SKM-1 (cell line): ENCODE measurements around the gene GALNTL6.
"Not testable (repeated sequence)": the region's sequence is repeated elsewhere in the genome, so short reads cannot be mapped to it uniquely, and the experiment has no call there.

Experiments used
- DNase-seq: peaks from one replicate; lab custom pipeline; 2025; ENCODE audit not compliant: unreplicated experiment; lab: John Stamatoyannopoulos, UW

Gene GALNTL6

GRCh38 chr4:173002830-173003561 lies 1189.8 kb downstream of the GALNTL6 start:
- DNase-seq: no peak

- no peak for DNase-seq
Measured at GRCh38 chr4:173005912-173006633, 1192.9 kb downstream of the GALNTL6 start.

GRCh38 chr4:173008436-173008835 lies 1195.2 kb downstream of the GALNTL6 start:
- no peak for DNase-seq

- DNase-seq: no peak
Measured at GRCh38 chr4:173009129-173009823, 1196.1 kb downstream of the GALNTL6 start.

GRCh38 chr4:173012608-173013007 lies 1199.4 kb downstream of the GALNTL6 start:
- no peak for DNase-seq

- DNase-seq: no peak
Measured at GRCh38 chr4:173013232-173013930, 1200.2 kb downstream of the GALNTL6 start.

- no peak for DNase-seq
Measured at GRCh38 chr4:173014113-173014558, 1200.9 kb downstream of the GALNTL6 start.

- DNase-seq: no peak
Measured at GRCh38 chr4:173014836-173015235, 1201.6 kb downstream of the GALNTL6 start.

GRCh38 chr4:173017802-173018201 lies 1204.6 kb downstream of the GALNTL6 start:
- DNase-seq: no peak

- no peak for DNase-seq
Measured at GRCh38 chr4:173018446-173018845, 1205.2 kb downstream of the GALNTL6 start.

GRCh38 chr4:173019664-173020063 lies 1206.5 kb downstream of the GALNTL6 start:
- DNase-seq: no peak

GRCh38 chr4:173021746-173022573 lies 1208.8 kb downstream of the GALNTL6 start:
- DNase-seq: not testable (repeated sequence)

GRCh38 chr4:173024203-173024602 lies 1211.0 kb downstream of the GALNTL6 start:
- no peak for DNase-seq

GRCh38 chr4:173025131-173025530 lies 1211.9 kb downstream of the GALNTL6 start:
- DNase-seq: peak; percentile 48

- DNase-seq: no peak
Measured at GRCh38 chr4:173037242-173037641, 1224.0 kb downstream of the GALNTL6 start.

- no peak for DNase-seq
Measured at GRCh38 chr4:173038192-173038896, 1225.1 kb downstream of the GALNTL6 start.

- DNase-seq: no peak
Measured at GRCh38 chr4:173039617-173040577, 1226.7 kb downstream of the GALNTL6 start.

GRCh38 chr4:173041482-173041881 lies 1228.3 kb downstream of the GALNTL6 start:
- no peak for DNase-seq
